ENCODE data around the gene NOTUM.

Gene NOTUM

DNA sequence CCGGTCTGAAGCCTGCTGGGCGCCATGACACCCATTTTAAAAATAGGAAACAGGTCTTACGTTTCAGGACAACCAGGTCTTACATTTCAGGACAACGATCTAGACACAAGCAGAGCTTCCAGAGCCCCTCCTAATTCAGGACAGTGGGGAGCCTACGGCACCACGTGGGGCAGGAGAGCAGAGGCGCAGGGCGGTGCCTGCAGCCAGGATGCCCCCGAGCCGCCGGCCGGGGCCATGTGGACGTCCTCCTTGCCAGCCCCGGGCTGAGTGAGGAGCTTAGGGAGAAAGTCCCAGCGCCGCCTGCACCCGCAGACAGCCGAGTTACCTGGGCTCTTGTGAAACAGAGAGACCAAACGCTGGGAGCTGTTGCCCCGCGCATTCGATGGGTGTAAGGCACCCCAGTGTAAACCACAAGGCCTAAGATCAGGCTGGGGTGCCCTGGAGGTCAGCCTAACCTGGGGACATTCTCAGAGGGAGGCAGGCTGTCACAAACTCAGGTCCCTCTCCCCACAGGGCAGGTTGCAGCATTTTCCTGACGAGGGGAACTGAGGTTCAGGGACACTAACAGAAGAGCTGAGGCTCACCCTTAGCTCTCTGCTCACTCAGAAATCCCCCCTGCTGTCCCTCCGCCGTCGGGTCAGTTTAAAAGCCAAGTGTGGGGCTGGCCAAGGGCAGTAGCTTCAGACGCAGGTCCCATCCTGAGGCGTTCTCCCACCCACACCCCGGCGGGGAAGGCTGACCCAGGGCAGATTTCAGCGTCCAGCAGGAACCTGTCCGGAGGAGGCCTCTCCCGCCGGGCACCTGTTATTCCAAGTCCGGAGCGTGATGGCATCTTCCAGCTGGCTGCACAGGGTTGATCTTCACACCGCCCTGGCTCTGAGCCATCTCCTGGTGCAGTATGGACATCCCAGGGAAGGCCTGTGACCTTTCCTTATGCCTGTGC is 1.8 kb upstream of the NOTUM start:
- POLR2A ChIA-PET: no interaction called here
- no peak for DNase-seq (ENCODE audit: extremely low spot score)
- TF ChIP-seq, protein P1, sequence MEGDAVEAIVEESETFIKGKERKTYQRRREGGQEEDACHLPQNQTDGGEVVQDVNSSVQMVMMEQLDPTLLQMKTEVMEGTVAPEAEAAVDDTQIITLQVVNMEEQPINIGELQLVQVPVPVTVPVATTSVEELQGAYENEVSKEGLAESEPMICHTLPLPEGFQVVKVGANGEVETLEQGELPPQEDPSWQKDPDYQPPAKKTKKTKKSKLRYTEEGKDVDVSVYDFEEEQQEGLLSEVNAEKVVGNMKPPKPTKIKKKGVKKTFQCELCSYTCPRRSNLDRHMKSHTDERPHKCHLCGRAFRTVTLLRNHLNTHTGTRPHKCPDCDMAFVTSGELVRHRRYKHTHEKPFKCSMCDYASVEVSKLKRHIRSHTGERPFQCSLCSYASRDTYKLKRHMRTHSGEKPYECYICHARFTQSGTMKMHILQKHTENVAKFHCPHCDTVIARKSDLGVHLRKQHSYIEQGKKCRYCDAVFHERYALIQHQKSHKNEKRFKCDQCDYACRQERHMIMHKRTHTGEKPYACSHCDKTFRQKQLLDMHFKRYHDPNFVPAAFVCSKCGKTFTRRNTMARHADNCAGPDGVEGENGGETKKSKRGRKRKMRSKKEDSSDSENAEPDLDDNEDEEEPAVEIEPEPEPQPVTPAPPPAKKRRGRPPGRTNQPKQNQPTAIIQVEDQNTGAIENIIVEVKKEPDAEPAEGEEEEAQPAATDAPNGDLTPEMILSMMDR (IDR thresholded peaks at IDR 0.05; ENCODE audit: control extremely low read depth, extremely low read depth, low read depth, missing control alignments): no peak
- CTCF ChIA-PET: interaction anchor here (1.1 to 2.5 kb wide), 5 partner anchors 14 to 68 kb away, joined by 3 to 8 read pairs (median 3); partner anchors contain the start of gene CENPX

DNA sequence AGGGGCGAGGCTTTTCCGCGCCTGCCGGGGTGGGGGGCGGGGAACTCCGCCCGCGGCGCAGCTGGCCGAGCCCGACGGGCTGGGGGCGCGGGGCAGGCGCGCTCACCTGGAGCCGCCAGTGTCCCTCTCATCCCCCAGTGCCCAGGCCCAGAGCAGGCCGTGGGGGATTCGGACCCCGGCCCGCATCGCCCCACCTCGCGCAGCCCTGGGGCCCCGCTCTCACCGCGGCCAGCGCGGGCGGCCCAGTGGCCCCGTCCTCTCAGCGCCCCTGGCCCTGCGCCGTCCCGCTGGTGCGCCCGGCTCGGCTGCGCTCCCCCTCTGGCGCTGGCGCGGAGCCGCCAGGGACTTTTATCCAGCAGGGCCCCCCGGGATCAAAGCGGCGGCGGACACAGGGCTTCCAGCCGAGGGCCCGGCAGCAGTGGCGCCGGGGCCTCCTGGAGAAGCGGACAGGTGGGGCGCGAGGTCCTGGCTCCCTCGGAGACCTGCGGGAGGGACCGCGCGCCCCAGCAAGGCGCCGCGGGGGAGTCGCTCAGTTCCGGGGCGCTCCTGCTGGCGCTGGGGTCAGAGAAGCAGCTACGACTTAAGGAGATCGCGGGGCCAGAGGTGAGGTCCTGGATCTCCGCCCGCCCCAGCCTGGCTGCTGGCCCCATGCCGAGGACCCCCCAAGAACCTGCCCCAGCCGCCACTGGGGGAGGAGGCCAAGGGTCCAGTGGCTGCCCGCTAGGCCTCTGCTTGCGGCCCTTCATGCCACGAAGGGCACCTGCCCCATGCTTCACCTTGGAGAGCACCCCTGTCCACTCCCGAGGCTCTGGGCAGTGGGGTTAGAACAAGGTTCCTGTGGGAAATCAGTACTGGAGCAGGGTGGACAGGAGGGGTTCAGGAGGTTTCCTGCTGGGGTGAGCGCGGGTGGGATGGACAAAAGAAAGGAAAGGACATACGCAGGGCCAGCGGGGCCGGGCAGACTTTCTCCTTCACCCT is 823 bp upstream of the NOTUM start:
- CTCF ChIA-PET: interaction anchor here (1.3 to 3.1 kb wide), 5 partner anchors 11 to 60 kb away, joined by 3 to 106 read pairs (median 8); partner anchors contain the start of genes CENPX and LRRC45
- POLR2A ChIA-PET: no interaction called here
- TF ChIP-seq, protein P1 (IDR thresholded peaks at IDR 0.05; ENCODE audit: control extremely low read depth, extremely low read depth, low read depth, missing control alignments): no peak
- DNase-seq (ENCODE audit: extremely low spot score): no peak

DNA sequence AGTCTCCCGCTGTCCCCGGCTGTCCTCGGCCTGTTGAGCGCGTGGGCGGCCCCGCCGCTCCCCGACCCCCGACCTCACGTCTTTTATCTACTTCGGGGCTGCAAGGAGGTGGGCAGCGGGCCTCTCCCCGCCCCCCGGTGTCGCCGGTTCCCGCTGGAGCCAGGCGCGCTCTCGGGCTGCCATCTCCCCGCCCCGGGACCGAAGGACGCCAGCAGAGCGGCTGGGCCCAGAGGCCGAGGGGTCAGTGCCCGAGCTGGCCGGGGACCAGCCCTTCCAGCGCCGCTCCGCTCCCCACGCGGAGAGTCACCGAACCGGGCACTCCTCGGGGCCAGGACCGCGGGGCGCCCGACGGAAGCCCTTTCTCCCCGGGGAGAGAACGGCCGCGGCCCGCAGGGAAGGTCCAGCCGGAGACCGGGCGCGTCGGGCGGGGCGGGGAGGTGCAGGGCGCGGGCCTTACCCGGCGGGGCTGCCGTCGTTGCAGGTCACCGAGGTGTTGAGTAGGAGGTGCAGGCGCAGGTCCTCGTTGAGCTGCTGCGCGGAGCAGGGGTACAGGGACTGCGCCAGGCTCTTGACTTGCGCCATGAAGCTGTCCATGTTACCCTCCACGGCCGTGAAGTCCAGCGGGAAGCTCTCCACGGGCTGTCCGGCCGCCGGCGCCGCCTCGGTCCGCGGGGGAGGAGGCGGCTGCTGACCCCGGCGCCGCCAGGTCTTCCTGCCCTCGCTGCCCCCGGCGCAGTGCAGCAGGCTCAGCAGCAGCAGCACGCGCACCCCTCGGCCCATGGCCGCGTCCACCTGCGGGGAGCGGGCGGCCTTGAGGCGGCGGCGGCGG is 643 bp downstream of the NOTUM start:
- ChIA-PET CTCF (interaction anchor here (0.7 to 3.1 kb wide), 42 partner anchors 8 to 288 kb away, joined by 3 to 106 read pairs (median 4); partner anchors contain the start of genes ASPSCR1, CENPX, DCXR and DUS1L), POLR2A (interaction anchor here (0.6 to 0.9 kb wide), 2 partner anchors 116 to 138 kb away, joined by 3 read pairs; partner anchors contain the start of gene FASN)
- TF ChIP-seq, protein P1 (IDR thresholded peaks at IDR 0.05; ENCODE audit: control extremely low read depth, extremely low read depth, low read depth, missing control alignments): no peak
- no peak for DNase-seq (ENCODE audit: extremely low spot score)

DNA sequence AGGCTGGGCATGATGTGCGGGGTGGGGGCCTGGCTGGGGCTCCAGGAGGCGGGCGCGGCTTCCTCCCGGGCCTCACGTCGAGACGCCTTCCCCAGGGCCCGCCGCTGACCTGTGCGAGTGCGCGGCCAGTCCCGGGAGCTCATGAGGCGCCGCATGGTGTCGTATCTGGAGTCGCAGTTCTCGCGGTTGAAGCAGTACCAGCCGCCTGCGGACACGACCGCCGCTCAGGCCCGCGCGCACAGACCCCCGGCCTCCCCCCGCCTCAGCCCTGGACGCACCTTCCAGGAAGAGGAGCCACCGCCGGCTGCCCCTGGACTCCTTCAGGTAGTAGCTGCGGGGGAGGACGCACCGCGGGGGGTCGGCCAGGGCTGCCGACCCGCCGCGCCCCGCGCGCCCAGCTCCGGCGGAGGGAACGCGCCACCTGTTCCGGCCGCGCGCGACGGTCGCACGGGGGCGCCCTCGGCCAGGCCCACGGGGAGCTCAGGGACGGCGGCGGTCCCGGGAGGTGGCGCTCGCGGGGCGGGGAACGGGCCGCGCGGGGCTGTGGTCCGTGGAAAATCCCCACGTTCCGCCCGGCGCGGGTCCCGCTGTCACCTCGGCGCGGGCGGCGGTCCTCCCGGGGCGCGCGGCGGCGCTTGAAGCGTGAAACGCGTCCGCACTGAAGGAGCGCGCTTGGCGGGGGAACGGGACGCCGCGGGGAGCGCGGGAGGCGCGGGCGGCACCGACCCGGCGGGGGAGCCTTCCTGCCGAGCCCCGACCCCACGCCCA is 1.4 kb downstream of the NOTUM start:
- DNase-seq (ENCODE audit: extremely low spot score): peak; percentile 89
- TF ChIP-seq, protein P1 (IDR thresholded peaks at IDR 0.05; ENCODE audit: control extremely low read depth, extremely low read depth, low read depth, missing control alignments): peak; percentile 100
- CTCF ChIA-PET: interaction anchor here (0.7 to 3.1 kb wide), 52 partner anchors 9 to 287 kb away, joined by 3 to 106 read pairs (median 4); partner anchors contain the start of genes ASPSCR1, CENPX, DCXR and DUS1L
- POLR2A ChIA-PET: interaction anchor here (0.6 to 0.9 kb wide), 2 partner anchors 116 to 139 kb away, joined by 3 read pairs; partner anchors contain the start of gene FASN

DNA sequence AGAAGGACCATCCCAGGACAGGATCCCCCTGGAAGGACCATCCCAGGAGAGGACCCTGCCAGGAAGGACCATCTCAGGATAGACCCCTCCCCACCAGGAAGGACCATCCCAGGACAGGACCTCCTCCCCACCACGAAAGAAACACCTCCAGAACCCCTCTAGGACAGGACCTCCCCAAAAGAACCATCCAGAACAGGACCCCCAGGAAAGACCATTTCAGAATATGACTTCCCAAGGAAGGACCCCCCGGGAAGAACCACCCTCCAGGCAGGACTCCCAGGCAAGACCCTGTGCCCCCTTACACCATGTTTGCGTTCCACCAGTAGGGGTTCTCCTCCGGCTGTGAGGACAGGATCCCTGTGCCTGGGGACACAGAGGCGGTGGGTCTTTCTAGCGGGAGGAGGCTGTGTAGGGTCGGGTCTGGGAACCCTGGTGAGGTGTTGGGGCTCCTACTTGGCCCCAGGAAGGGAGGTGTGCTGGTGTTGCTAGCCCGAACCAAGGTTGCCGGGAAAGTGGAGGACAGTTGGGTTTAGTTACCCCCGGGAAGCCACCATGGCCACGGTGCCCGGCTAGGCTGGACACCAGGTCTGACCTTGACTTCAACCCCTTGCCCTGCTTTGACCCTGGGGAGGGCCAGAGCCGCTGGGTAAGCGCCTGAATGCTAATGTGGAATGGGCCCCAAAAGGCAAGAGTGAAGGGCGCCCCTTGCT is 2.2 kb downstream of the NOTUM start:
- TF ChIP-seq, protein P1 (IDR thresholded peaks at IDR 0.05; ENCODE audit: control extremely low read depth, extremely low read depth, low read depth, missing control alignments): no peak
- ChIA-PET CTCF (interaction anchor here (0.7 to 3.1 kb wide), 48 partner anchors 8 to 256 kb away, joined by 3 to 106 read pairs (median 4); partner anchors contain the start of genes ASPSCR1, CENPX, DCXR and DUS1L), POLR2A (interaction anchor here (0.9 kb wide), 1 partner anchor 139 kb away, joined by 3 read pairs; the partner anchor contains the start of gene FASN)
- DNase-seq (ENCODE audit: extremely low spot score): no peak

All from GM10248 (cell line).